ENCODE data around the gene PRELID1.
A peak's percentile ranks its signal among the peaks of the same experiment; 100 is the strongest.

The PRELID1 gene

DNA sequence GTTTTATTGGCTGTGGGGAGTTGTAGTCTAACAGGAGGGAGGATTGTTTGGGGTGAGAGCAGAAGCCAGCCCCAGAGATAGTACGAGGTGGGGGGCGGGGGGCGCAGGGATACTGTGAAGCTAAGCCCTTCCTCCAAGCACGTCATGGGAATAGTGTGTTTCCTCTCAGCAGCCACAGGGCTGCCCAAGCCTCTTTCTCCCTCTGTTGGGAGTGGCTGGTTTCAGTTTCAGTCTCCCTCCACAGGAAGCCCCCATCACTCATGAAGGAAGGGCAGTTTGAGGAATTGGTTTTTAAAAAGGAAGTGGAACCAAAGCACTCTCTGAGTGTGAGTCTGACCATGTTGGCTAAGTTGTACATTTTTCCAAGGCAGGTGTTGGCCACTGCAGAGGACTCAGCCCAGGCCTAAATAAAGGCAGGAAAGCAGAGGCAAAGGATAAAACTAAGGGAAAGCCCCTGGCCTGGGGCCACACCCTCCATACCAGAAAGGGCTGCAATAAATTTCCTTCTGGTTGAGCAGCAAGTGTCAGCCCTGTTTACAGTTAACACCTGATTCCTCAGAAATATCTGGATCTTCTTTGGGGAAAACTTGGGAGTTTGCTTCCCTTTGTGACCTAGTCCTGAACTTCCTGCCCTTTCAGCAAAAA is 3.2 kb upstream of the PRELID1 start:
- no peak overlapping the region for H3K4ac ChIP-seq (ENCODE audit: low read depth, low read length)
- no peak overlapping the region for H3K23ac ChIP-seq (ENCODE audit: low read length)
- WGBS (ENCODE audit: extremely low coverage, insufficient coverage, low lambda C conversion rate) = no CpG with 5 or more reads among the region's 4 CpGs
- H4K5ac ChIP-seq (ENCODE audit: low read length) = no peak overlapping the region
- peaks cover 8% of the 10 kb centered on the region for H3K79me1 ChIP-seq (ENCODE audit: low read length)
- no peak overlapping the region for H4K8ac ChIP-seq (ENCODE audit: low read depth, low read length)
- no peaks in the 10 kb centered on the region for H3K27me3 ChIP-seq (ENCODE audit: insufficient read depth, low read length, poor library complexity)
- peak; percentile 83 for DNase-seq
- no peak overlapping the region for H2AK5ac ChIP-seq (ENCODE audit: low read length)
- H2BK120ac ChIP-seq (ENCODE audit: low read depth, low read length) = no peak overlapping the region
- no peak overlapping the region for H3K27ac ChIP-seq (ENCODE audit: low read depth, low read length)
- no peak overlapping the region for H3K9ac ChIP-seq (ENCODE audit: low read length)
- H3K18ac ChIP-seq (ENCODE audit: low read length) = no peak overlapping the region
- H3K36me3 ChIP-seq (ENCODE audit: control insufficient read depth, insufficient read depth, low read length) = no peaks in the 10 kb centered on the region
- no peak overlapping the region for H2BK5ac ChIP-seq (ENCODE audit: low read length)
- H3K56ac ChIP-seq (ENCODE audit: low read length) = no peak overlapping the region
- H3K4me2 ChIP-seq (ENCODE audit: low read length) = no peak overlapping the region
- no peak overlapping the region for H2BK15ac ChIP-seq (replicated peaks; ENCODE audit: low read depth)
- peaks cover 4% of the 10 kb centered on the region for H3K4me1 ChIP-seq (ENCODE audit: control insufficient read depth, low read depth, low read length)
- peaks cover 15% of the 10 kb centered on the region for H3K79me2 ChIP-seq (ENCODE audit: control insufficient read depth, insufficient read depth, low read length)
- H3K4me3 ChIP-seq (ENCODE audit: low read length) = no peak overlapping the region

DNA sequence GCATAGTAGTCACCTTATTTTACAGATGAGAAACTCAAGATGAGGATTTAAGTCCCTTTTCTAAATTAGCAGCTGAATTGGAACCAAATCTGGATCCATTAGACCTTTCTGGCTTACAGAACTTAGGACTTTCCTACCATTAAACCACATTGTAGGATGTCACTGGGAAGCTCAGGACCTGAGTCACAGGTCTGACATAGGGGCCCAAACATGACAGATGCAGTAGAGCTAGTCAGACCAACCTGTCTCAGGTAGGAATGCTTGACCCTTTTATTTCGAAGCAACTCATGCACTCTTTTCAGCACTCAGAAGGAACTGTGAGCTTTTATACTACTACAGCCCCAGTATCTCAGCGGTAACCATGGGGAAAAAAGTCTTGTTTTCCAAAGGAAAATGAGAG is 2.6 kb upstream of the PRELID1 start:
- no peak overlapping the region for H2BK120ac ChIP-seq (ENCODE audit: low read depth, low read length)
- no peak overlapping the region for H2BK15ac ChIP-seq (replicated peaks; ENCODE audit: low read depth)
- no peak overlapping the region for H3K27ac ChIP-seq (ENCODE audit: low read depth, low read length)
- H3K23ac ChIP-seq (ENCODE audit: low read length) = no peak overlapping the region
- no peak for DNase-seq
- no peaks in the 10 kb centered on the region for H3K27me3 ChIP-seq (ENCODE audit: insufficient read depth, low read length, poor library complexity)
- no peak overlapping the region for H3K4me2 ChIP-seq (ENCODE audit: low read length)
- no peak overlapping the region for H3K9ac ChIP-seq (ENCODE audit: low read length)
- peaks cover 10% of the 10 kb centered on the region for H3K79me1 ChIP-seq (ENCODE audit: low read length)
- WGBS (ENCODE audit: extremely low coverage, insufficient coverage, low lambda C conversion rate) = no CpG with 5 or more reads among the region's 2 CpGs
- no peak overlapping the region for H3K18ac ChIP-seq (ENCODE audit: low read length)
- H4K5ac ChIP-seq (ENCODE audit: low read length) = no peak overlapping the region
- peaks cover under 1% of the 10 kb centered on the region for H3K36me3 ChIP-seq (ENCODE audit: control insufficient read depth, insufficient read depth, low read length)
- H2BK5ac ChIP-seq (ENCODE audit: low read length) = no peak overlapping the region
- H2AK5ac ChIP-seq (ENCODE audit: low read length) = no peak overlapping the region
- H3K79me2 ChIP-seq (ENCODE audit: control insufficient read depth, insufficient read depth, low read length) = peaks cover 18% of the 10 kb centered on the region
- no peak overlapping the region for H4K8ac ChIP-seq (ENCODE audit: low read depth, low read length)
- peaks cover 4% of the 10 kb centered on the region for H3K4me1 ChIP-seq (ENCODE audit: control insufficient read depth, low read depth, low read length)
- no peak overlapping the region for H3K4me3 ChIP-seq (ENCODE audit: low read length)
- no peak overlapping the region for H3K56ac ChIP-seq (ENCODE audit: low read length)
- H3K4ac ChIP-seq (ENCODE audit: low read depth, low read length) = no peak overlapping the region

DNA sequence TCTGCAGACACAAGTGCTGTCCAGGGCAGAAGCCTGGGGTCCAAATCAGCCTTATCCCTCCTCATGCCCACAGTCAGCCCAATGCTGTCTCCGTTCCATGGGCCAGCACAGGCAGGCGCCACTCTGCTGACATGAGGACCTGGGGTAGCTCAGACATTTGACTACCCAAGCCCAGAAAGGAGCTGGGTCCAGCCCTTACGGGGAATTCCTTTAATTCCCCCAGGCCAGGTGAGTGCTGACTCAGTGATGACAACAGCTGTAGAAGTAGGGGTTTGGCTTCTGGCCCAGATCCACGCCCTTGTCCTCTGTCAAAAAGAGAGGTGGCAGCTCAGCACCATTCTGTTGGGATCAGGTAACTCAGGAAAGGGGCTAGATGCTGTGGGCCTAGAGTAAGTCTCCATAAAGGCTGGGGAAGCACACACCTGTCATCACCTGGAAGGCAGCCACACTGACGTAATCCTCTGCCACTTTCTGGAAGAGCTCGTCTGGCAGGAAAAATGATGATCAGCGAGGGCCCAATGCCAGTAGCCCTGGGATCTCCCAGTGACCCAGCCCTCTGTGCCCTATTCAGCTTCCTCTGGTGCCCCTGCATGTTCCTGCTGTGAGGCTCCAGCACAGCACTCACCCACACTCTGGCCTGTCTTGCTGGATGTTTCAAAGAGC is 2.0 kb upstream of the PRELID1 start:
- Histone ChIP-seq H3K4me1 (ENCODE audit: control insufficient read depth, low read depth, low read length) (peaks cover 4% of the 10 kb centered on the region), H3K27ac (ENCODE audit: low read depth, low read length) (no peak overlapping the region), H3K79me2 (ENCODE audit: control insufficient read depth, insufficient read depth, low read length) (peaks cover 18% of the 10 kb centered on the region), H3K9ac (ENCODE audit: low read length) (no peak overlapping the region), H3K56ac (ENCODE audit: low read length) (no peak overlapping the region), H3K4ac (ENCODE audit: low read depth, low read length) (no peak overlapping the region), H3K18ac (ENCODE audit: low read length) (no peak overlapping the region), H3K23ac (ENCODE audit: low read length) (no peak overlapping the region), H4K8ac (ENCODE audit: low read depth, low read length) (no peak overlapping the region), H3K79me1 (ENCODE audit: low read length) (peaks cover 10% of the 10 kb centered on the region), H3K4me2 (ENCODE audit: low read length) (no peak overlapping the region), H3K36me3 (ENCODE audit: control insufficient read depth, insufficient read depth, low read length) (peaks cover 3% of the 10 kb centered on the region), H2BK120ac (ENCODE audit: low read depth, low read length) (no peak overlapping the region), H3K4me3 (ENCODE audit: low read length) (no peak overlapping the region), H3K27me3 (ENCODE audit: insufficient read depth, low read length, poor library complexity) (no peaks in the 10 kb centered on the region), H2AK5ac (ENCODE audit: low read length) (no peak overlapping the region), H2BK5ac (ENCODE audit: low read length) (no peak overlapping the region), H2BK15ac (replicated peaks; ENCODE audit: low read depth) (no peak overlapping the region), H4K5ac (ENCODE audit: low read length) (no peak overlapping the region)
- no CpG with 5 or more reads among the region's 7 CpGs for whole genome bisulfite sequencing (ENCODE audit: extremely low coverage, insufficient coverage, low lambda C conversion rate)
- peak; percentile 55 for DNase-seq

DNA sequence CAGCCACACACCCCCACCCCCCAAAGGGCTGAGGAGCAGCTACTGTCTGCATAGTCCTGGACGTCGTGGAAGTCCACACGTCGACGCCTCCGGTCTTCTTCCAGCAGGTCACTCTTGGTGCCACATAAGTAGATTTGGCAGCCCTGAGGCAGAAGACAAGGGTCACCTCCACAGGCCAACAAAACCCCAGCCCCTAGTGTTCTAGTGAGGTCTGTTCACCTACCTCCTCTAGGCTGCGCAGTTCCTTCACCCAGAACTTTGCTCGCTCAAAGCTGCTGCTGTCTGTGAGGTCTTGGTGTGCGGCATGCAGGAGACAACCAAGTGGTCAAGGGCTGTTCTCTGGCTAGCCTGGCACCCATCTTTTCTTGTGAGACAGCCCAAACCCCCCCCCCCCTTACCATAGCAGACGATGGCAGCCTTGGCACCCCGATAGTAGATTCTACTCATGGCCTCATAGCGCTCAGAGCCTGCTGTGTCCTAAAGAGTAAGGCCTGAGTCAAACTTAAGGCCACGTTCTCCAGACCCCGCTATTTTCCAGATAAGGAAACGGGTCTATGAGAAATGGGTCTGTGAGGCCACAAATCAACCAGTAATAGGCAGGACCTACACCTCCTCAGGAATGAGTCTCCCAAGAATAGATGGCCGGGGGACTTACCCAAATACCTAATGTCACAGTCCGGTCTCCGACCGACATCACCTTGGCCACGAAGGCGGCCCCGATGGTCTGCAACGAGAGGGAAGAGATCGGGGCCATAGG is 1.1 kb upstream of the PRELID1 start:
- H4K8ac ChIP-seq (ENCODE audit: low read depth, low read length) = no peak overlapping the region
- no peaks in the 10 kb centered on the region for H3K27me3 ChIP-seq (ENCODE audit: insufficient read depth, low read length, poor library complexity)
- no peak overlapping the region for H2BK120ac ChIP-seq (ENCODE audit: low read depth, low read length)
- no peak overlapping the region for H2BK5ac ChIP-seq (ENCODE audit: low read length)
- peak overlapping the region; percentile 97 for H3K56ac ChIP-seq (ENCODE audit: low read length)
- peaks cover 3% of the 10 kb centered on the region for H3K36me3 ChIP-seq (ENCODE audit: control insufficient read depth, insufficient read depth, low read length)
- H3K4me3 ChIP-seq (ENCODE audit: low read length) = peak overlapping the region; percentile 78
- no CpG with 5 or more reads among the region's 24 CpGs for WGBS (ENCODE audit: extremely low coverage, insufficient coverage, low lambda C conversion rate)
- peak; percentile 59 for DNase-seq
- H3K4me1 ChIP-seq (ENCODE audit: control insufficient read depth, low read depth, low read length) = peaks cover 4% of the 10 kb centered on the region
- H3K18ac ChIP-seq (ENCODE audit: low read length) = peak overlapping the region; percentile 19
- H4K5ac ChIP-seq (ENCODE audit: low read length) = no peak overlapping the region
- peak overlapping the region; percentile 32 for H3K4me2 ChIP-seq (ENCODE audit: low read length)
- peaks cover 18% of the 10 kb centered on the region for H3K79me2 ChIP-seq (ENCODE audit: control insufficient read depth, insufficient read depth, low read length)
- no peak overlapping the region for H2BK15ac ChIP-seq (replicated peaks; ENCODE audit: low read depth)
- no peak overlapping the region for H3K23ac ChIP-seq (ENCODE audit: low read length)
- no peak overlapping the region for H3K27ac ChIP-seq (ENCODE audit: low read depth, low read length)
- H3K9ac ChIP-seq (ENCODE audit: low read length) = peak overlapping the region; percentile 75
- H3K79me1 ChIP-seq (ENCODE audit: low read length) = peaks cover 10% of the 10 kb centered on the region
- no peak overlapping the region for H3K4ac ChIP-seq (ENCODE audit: low read depth, low read length)
- H2AK5ac ChIP-seq (ENCODE audit: low read length) = no peak overlapping the region

DNA sequence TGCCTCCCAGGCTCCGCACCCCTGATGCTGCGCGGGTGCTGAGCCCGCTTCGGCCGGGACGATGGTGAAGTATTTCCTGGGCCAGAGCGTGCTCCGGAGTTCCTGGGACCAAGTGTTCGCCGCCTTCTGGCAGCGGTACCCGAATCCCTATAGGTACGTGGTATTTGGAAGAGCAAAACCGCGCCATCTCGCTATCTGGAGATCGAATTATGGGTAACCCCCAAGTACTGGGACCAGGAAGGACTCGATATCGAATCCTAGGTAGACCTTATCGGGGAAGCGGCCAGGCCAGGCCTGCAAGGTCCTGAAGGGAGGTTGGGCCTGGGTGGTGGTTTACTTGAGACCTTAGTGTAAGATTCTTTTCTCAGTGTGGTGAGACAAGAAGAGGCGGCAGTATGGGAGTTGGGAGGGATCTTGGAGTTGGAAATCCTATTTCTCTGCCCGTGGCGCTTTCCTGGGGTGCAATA is 359 bp downstream of the PRELID1 start:
- Histone ChIP-seq H3K4me2 (ENCODE audit: low read length) (peak overlapping the region; percentile 58), H3K4ac (ENCODE audit: low read depth, low read length) (peak overlapping the region; percentile 48), H2BK120ac (ENCODE audit: low read depth, low read length) (no peak overlapping the region), H3K9ac (ENCODE audit: low read length) (peak overlapping the region; percentile 79), H4K5ac (ENCODE audit: low read length) (no peak overlapping the region), H3K27ac (ENCODE audit: low read depth, low read length) (no peak overlapping the region), H2BK5ac (ENCODE audit: low read length) (no peak overlapping the region), H3K4me1 (ENCODE audit: control insufficient read depth, low read depth, low read length) (peaks cover 4% of the 10 kb centered on the region), H2BK15ac (replicated peaks; ENCODE audit: low read depth) (no peak overlapping the region), H3K79me2 (ENCODE audit: control insufficient read depth, insufficient read depth, low read length) (peaks cover 18% of the 10 kb centered on the region), H3K18ac (ENCODE audit: low read length) (peak overlapping the region; percentile 46), H3K27me3 (ENCODE audit: insufficient read depth, low read length, poor library complexity) (no peaks in the 10 kb centered on the region), H2AK5ac (ENCODE audit: low read length) (peak overlapping the region; percentile 76), H3K4me3 (ENCODE audit: low read length) (peak overlapping the region; percentile 61), H3K23ac (ENCODE audit: low read length) (peak overlapping the region; percentile 15), H3K79me1 (ENCODE audit: low read length) (peaks cover 10% of the 10 kb centered on the region), H3K36me3 (ENCODE audit: control insufficient read depth, insufficient read depth, low read length) (peaks cover 3% of the 10 kb centered on the region), H4K8ac (ENCODE audit: low read depth, low read length) (no peak overlapping the region), H3K56ac (ENCODE audit: low read length) (peak overlapping the region; percentile 83)
- WGBS (ENCODE audit: extremely low coverage, insufficient coverage, low lambda C conversion rate) = no CpG with 5 or more reads among the region's 25 CpGs
- no peak for DNase-seq

Measured in mesendoderm (in vitro differentiated cells).